ENCODE results near the gene ST6GALNAC5. TPM values are rescaled to one million over a fixed set of nuclear protein-coding genes. Genes with fewer than 3 reads are reported as not detected.

The ST6GALNAC5 gene
- total RNA-seq, 2 donors from 2014 or later: 9.1 to 9.4 TPM

- TF ChIP-seq, protein P1, sequence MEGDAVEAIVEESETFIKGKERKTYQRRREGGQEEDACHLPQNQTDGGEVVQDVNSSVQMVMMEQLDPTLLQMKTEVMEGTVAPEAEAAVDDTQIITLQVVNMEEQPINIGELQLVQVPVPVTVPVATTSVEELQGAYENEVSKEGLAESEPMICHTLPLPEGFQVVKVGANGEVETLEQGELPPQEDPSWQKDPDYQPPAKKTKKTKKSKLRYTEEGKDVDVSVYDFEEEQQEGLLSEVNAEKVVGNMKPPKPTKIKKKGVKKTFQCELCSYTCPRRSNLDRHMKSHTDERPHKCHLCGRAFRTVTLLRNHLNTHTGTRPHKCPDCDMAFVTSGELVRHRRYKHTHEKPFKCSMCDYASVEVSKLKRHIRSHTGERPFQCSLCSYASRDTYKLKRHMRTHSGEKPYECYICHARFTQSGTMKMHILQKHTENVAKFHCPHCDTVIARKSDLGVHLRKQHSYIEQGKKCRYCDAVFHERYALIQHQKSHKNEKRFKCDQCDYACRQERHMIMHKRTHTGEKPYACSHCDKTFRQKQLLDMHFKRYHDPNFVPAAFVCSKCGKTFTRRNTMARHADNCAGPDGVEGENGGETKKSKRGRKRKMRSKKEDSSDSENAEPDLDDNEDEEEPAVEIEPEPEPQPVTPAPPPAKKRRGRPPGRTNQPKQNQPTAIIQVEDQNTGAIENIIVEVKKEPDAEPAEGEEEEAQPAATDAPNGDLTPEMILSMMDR (conservative IDR thresholded peaks at IDR 0.05): no peak
Measured at GRCh38 chr1:76856104-76856503, 11.2 kb upstream of the ST6GALNAC5 start.

GRCh38 chr1:76857138-76857537, 10.1 kb upstream of the ST6GALNAC5 start:
- no peak for DNase-seq
- Histone ChIP-seq H3K4me1 (ENCODE audit: control insufficient read depth, insufficient read depth, low read length) (no peaks in the 10 kb centered on the region), H3K36me3 (ENCODE audit: control insufficient read depth, insufficient read depth, low read length) (no peaks in the 10 kb centered on the region), H3K9ac (ENCODE audit: extremely low read depth, low read length, poor library complexity, severe bottlenecking) (no peak overlapping the region), H3K9me3 (ENCODE audit: control insufficient read depth, low read length) (no peaks in the 10 kb centered on the region), H3K4me3 (ENCODE audit: low read length) (no peak overlapping the region), H3K27ac (ENCODE audit: low read depth, low read length) (no peak overlapping the region), H3K27me3 (ENCODE audit: control insufficient read depth, insufficient read depth, low read length, poor library complexity, severe bottlenecking) (no peaks in the 10 kb centered on the region)
- 78 to 90% methylated on average over 5 of the region's 5 CpGs for WGBS, 2 experiments (ENCODE audit: insufficient coverage in 1 of 2, insufficient read length in 1 of 2)
- Mint-ChIP-seq H3K36me3 (ENCODE audit: low read depth) (no peaks in the 10 kb centered on the region), H3K4me3 (no peak overlapping the region), H3K4me1 (peaks cover 22% of the 10 kb centered on the region), H3K9me3 (peaks cover 3% of the 10 kb centered on the region), H3K27ac (no peak overlapping the region), H3K27me3 (ENCODE audit: insufficient read depth) (peaks cover 53% of the 10 kb centered on the region)
- TF ChIP-seq, protein P1 (conservative IDR thresholded peaks at IDR 0.05): no peak

More at GRCh38 chr1:76856104-76856503, 11.2 kb upstream of the ST6GALNAC5 start:
- Mint-ChIP-seq H3K4me3 (no peak overlapping the region), H3K9me3 (peaks cover 3% of the 10 kb centered on the region), H3K36me3 (ENCODE audit: low read depth) (no peaks in the 10 kb centered on the region), H3K27ac (no peak overlapping the region), H3K27me3 (ENCODE audit: insufficient read depth) (peaks cover 60% of the 10 kb centered on the region), H3K4me1 (peaks cover 22% of the 10 kb centered on the region)
- no peaks in the 10 kb centered on the region for H3K9me3 ChIP-seq (ENCODE audit: control insufficient read depth, low read length)
- no peaks in the 10 kb centered on the region for H3K4me1 ChIP-seq (ENCODE audit: control insufficient read depth, insufficient read depth, low read length)
- H3K4me3 ChIP-seq (ENCODE audit: low read length): no peak overlapping the region
- no peak overlapping the region for H3K27ac ChIP-seq (ENCODE audit: low read depth, low read length)
- WGBS, 2 experiments (ENCODE audit: insufficient coverage in 1 of 2, insufficient read length in 1 of 2): 92 to 93% methylated on average over 3 to 5 of the region's 5 CpGs
- no peaks in the 10 kb centered on the region for H3K36me3 ChIP-seq (ENCODE audit: control insufficient read depth, insufficient read depth, low read length)
- H3K27me3 ChIP-seq (ENCODE audit: control insufficient read depth, insufficient read depth, low read length, poor library complexity, severe bottlenecking): no peaks in the 10 kb centered on the region
- no peak for DNase-seq
- no peak overlapping the region for H3K9ac ChIP-seq (ENCODE audit: extremely low read depth, low read length, poor library complexity, severe bottlenecking)

- Histone ChIP-seq H3K9me3 (ENCODE audit: control insufficient read depth, low read length) (no peaks in the 10 kb centered on the region), H3K4me3 (ENCODE audit: low read length) (no peak overlapping the region), H3K27me3 (ENCODE audit: control insufficient read depth, insufficient read depth, low read length, poor library complexity, severe bottlenecking) (no peaks in the 10 kb centered on the region), H3K36me3 (ENCODE audit: control insufficient read depth, insufficient read depth, low read length) (no peaks in the 10 kb centered on the region), H3K27ac (ENCODE audit: low read depth, low read length) (no peak overlapping the region), H3K9ac (ENCODE audit: extremely low read depth, low read length, poor library complexity, severe bottlenecking) (no peak overlapping the region), H3K4me1 (ENCODE audit: control insufficient read depth, insufficient read depth, low read length) (no peaks in the 10 kb centered on the region)
- Mint-ChIP-seq H3K4me3 (no peak overlapping the region), H3K9me3 (peaks cover 3% of the 10 kb centered on the region), H3K4me1 (peaks cover 22% of the 10 kb centered on the region), H3K27me3 (ENCODE audit: insufficient read depth) (peaks cover 53% of the 10 kb centered on the region), H3K27ac (no peak overlapping the region), H3K36me3 (ENCODE audit: low read depth) (no peaks in the 10 kb centered on the region)
- TF ChIP-seq, protein P1 (conservative IDR thresholded peaks at IDR 0.05): no peak
- DNase-seq: no peak
- 89 to 100% methylated on average over 1 to 3 of the region's 3 CpGs for WGBS, 2 experiments (ENCODE audit: insufficient coverage in 1 of 2, insufficient read length in 1 of 2)
Measured at GRCh38 chr1:76857973-76858372, 9.3 kb upstream of the ST6GALNAC5 start.
